LNCaP clone FGC (cell line): ENCODE data around the gene DBT.
A peak's percentile ranks its signal among the peaks of the same experiment; 100 is the strongest.
"Not testable (repeated sequence)": the region's sequence is repeated elsewhere in the genome, so short reads cannot be mapped to it uniquely, and the experiment has no call there.

Source experiments
- DNase-seq: peaks from one replicate; pipeline ENCODE4 v3.0.0-alpha.2; 2011; ENCODE audit warnings: low read depth
- H3K4me3 ChIP-seq: 2 replicates; pipeline ENCODE4 v1.5.1; 2011; ENCODE audit warnings: mild to moderate bottlenecking, low read depth, low read length, control low read depth
- TF ChIP-seq, protein P1 (sequence below): IDR thresholded peaks from 2 replicates; pipeline ENCODE4 v1.5.1; 2012; ENCODE audit warnings: mild to moderate bottlenecking; ENCODE audit not compliant: control insufficient read depth, insufficient read depth; ENCODE audit errors: extremely low read depth

DBT gene

GRCh38 chr1:100249537-100250257 is at the start of gene DBT:
Gene DBT, minus strand, starts transcription at chr1:100249834. Its CDS starts 14 bp downstream, at chr1:100249820.
- peak; percentile 92 for DNase-seq
- peak within 1 kb of the TSS; percentile 93 for H3K4me3 ChIP-seq
- TF ChIP-seq, protein P1, sequence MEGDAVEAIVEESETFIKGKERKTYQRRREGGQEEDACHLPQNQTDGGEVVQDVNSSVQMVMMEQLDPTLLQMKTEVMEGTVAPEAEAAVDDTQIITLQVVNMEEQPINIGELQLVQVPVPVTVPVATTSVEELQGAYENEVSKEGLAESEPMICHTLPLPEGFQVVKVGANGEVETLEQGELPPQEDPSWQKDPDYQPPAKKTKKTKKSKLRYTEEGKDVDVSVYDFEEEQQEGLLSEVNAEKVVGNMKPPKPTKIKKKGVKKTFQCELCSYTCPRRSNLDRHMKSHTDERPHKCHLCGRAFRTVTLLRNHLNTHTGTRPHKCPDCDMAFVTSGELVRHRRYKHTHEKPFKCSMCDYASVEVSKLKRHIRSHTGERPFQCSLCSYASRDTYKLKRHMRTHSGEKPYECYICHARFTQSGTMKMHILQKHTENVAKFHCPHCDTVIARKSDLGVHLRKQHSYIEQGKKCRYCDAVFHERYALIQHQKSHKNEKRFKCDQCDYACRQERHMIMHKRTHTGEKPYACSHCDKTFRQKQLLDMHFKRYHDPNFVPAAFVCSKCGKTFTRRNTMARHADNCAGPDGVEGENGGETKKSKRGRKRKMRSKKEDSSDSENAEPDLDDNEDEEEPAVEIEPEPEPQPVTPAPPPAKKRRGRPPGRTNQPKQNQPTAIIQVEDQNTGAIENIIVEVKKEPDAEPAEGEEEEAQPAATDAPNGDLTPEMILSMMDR, result no peak

- no peak overlapping the region for H3K4me3 ChIP-seq
- TF ChIP-seq, protein P1, result no peak
- no peak for DNase-seq
Measured at GRCh38 chr1:100298512-100298911, 48.9 kb upstream of the DBT start.

GRCh38 chr1:100296997-100297396 is 47.4 kb upstream of the DBT start:
- not testable (repeated sequence) for DNase-seq, H3K4me3 ChIP-seq

GRCh38 chr1:100296140-100296539 is 46.5 kb upstream of the DBT start:
- TF ChIP-seq, protein P1, result no peak
- no peak overlapping the region for H3K4me3 ChIP-seq
- no peak for DNase-seq

GRCh38 chr1:100292711-100293110 is 43.1 kb upstream of the DBT start:
- TF ChIP-seq, protein P1, result no peak
- no peak overlapping the region for H3K4me3 ChIP-seq
- no peak for DNase-seq

- DNase-seq, result no peak
- no peak overlapping the region for H3K4me3 ChIP-seq
- TF ChIP-seq, protein P1, result no peak
Measured at GRCh38 chr1:100290291-100290690, 40.7 kb upstream of the DBT start.

DNA sequence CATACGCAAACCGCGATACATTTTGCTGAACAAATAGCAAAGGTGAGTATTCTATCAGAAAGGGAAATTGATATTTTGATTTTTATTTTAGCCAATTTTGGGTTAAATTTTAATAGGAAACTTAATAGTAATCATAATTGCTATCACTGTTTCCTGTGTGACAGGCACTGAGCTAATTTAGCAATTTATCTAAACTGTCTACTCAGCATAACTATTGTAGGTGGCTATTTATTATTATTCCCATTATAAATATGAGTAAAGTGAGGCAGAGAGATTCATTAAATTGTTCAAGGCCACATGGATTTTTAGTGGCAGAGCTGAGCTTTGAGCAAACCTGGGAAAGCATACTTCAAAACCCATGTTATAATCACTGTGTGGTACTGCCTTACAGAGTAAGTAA is 37.5 kb upstream of the DBT start:
- TF ChIP-seq, protein P1, result no peak
- no peak for DNase-seq

GRCh38 chr1:100284591-100284990 is 35.0 kb upstream of the DBT start:
- no peak for DNase-seq
- TF ChIP-seq, protein P1, result no peak
- H3K4me3 ChIP-seq, result no peak overlapping the region

More for the DNA sequence above, 37.5 kb upstream of the DBT start:
- H3K4me3 ChIP-seq, result no peak overlapping the region
